H9 (cell line): Measurements from ENCODE around the gene ATP13A2. TPM values are rescaled to one million over a fixed set of nuclear protein-coding genes. Genes with fewer than 3 reads are reported as not detected.
A peak's percentile ranks its signal among the peaks of the same experiment; 100 is the strongest.

ENCODE experiments used
- DNase-seq: peaks from one replicate; pipeline ENCODE4 v3.0.0-alpha.2; 2017
- H2AFZ ChIP-seq: one replicate; pipeline ENCODE4 v1.6.1; 2013; ENCODE audit warnings: mild to moderate bottlenecking, low read length, control low read depth, moderate library complexity
- H2AK5ac ChIP-seq: 2 replicates; pipeline ENCODE4 v1.6.1; 2013; ENCODE audit warnings: low read length, control low read depth, mixed read lengths; ENCODE audit not compliant: insufficient read length
- H2BK120ac ChIP-seq: one replicate; pipeline ENCODE4 v1.6.1; 2013; ENCODE audit warnings: low read depth, mild to moderate bottlenecking, low read length, control low read depth, inconsistent platforms; ENCODE audit not compliant: poor library complexity, severe bottlenecking
- H2BK12ac ChIP-seq: 2 replicates; pipeline ENCODE4 v1.6.1; 2013; ENCODE audit warnings: low read length, control low read depth, mixed read lengths, low read depth; ENCODE audit not compliant: insufficient read length
- H2BK15ac ChIP-seq: 2 replicates; pipeline ENCODE4 v1.6.1; 2013; ENCODE audit warnings: low read depth, low read length, control low read depth
- H2BK20ac ChIP-seq: one replicate; pipeline ENCODE4 v1.6.1; 2013; ENCODE audit warnings: low read depth, mild to moderate bottlenecking, low read length, control low read depth, inconsistent platforms; ENCODE audit not compliant: poor library complexity, severe bottlenecking
- H2BK5ac ChIP-seq: 2 replicates; pipeline ENCODE4 v1.6.1; 2013; ENCODE audit warnings: low read length, control low read depth, mixed read lengths; ENCODE audit not compliant: insufficient read length
- H3K14ac ChIP-seq: 2 replicates; pipeline ENCODE4 v1.6.1; 2013; ENCODE audit warnings: low read length, control low read depth; ENCODE audit not compliant: insufficient read depth
- H3K18ac ChIP-seq: 2 replicates; pipeline ENCODE4 v1.6.1; 2013; ENCODE audit warnings: low read depth, mild to moderate bottlenecking, mixed read lengths, low read length, control low read depth; ENCODE audit not compliant: insufficient read length
- H3K23ac ChIP-seq: 2 replicates; pipeline ENCODE4 v1.6.1; 2013; ENCODE audit warnings: low read length, control low read depth, mixed read lengths, low read depth; ENCODE audit not compliant: insufficient read length
- H3K23me2 ChIP-seq: 2 replicates; pipeline ENCODE4 v1.6.1; 2013; ENCODE audit warnings: low read depth, mild to moderate bottlenecking, mixed read lengths, low read length, control low read depth; ENCODE audit not compliant: insufficient read length, poor library complexity, severe bottlenecking
- H3K27ac ChIP-seq: 2 replicates; pipeline ENCODE4 v1.5.1; 2013; ENCODE audit warnings: low read length, control low read depth, mixed read lengths, low read depth; ENCODE audit not compliant: insufficient read length
- H3K27me3 ChIP-seq: 2 replicates; pipeline ENCODE4 v1.6.1; 2013; ENCODE audit warnings: low read length, control low read depth, inconsistent platforms; ENCODE audit not compliant: insufficient read depth
- H3K4ac ChIP-seq: 2 replicates; pipeline ENCODE4 v1.6.1; 2013; ENCODE audit warnings: low read depth, mild to moderate bottlenecking, control low read depth, inconsistent platforms, low read length, moderate library complexity
- H3K4me1 ChIP-seq: 2 replicates; pipeline ENCODE4 v1.6.1; 2013; ENCODE audit warnings: low read length, control low read depth, inconsistent platforms; ENCODE audit not compliant: insufficient read depth
- H3K4me2 ChIP-seq: 2 replicates; pipeline ENCODE4 v1.6.1; 2013; ENCODE audit warnings: low read length, control low read depth, mixed read lengths; ENCODE audit not compliant: insufficient read length, insufficient read depth
- H3K56ac ChIP-seq: 2 replicates; pipeline ENCODE4 v1.6.1; 2013; ENCODE audit warnings: low read depth, mild to moderate bottlenecking, mixed read lengths, low read length, control low read depth; ENCODE audit not compliant: insufficient read length
- H3K79me1 ChIP-seq: 2 replicates; pipeline ENCODE4 v1.6.1; 2013; ENCODE audit warnings: low read depth, mild to moderate bottlenecking, moderate library complexity, low read length, control low read depth, inconsistent platforms; ENCODE audit not compliant: insufficient read depth, poor library complexity, severe bottlenecking
- H3K79me2 ChIP-seq: 2 replicates; pipeline ENCODE4 v1.6.1; 2013; ENCODE audit warnings: low read length, control low read depth, inconsistent platforms; ENCODE audit not compliant: insufficient read depth
- H3K9ac ChIP-seq: 2 replicates; pipeline ENCODE4 v1.6.1; 2013; ENCODE audit warnings: low read length, control low read depth, mixed read lengths; ENCODE audit not compliant: insufficient read length; ENCODE audit errors: extremely low read depth
- H3K9me3 ChIP-seq: one replicate; pipeline ENCODE4 v1.6.1; 2013; ENCODE audit warnings: low read depth, low read length, inconsistent platforms; ENCODE audit not compliant: control insufficient read depth
- H3T11ph ChIP-seq: one replicate; pipeline ENCODE4 v1.6.1; 2013; ENCODE audit warnings: mild to moderate bottlenecking, low read length, control low read depth, inconsistent platforms
- H4K20me1 ChIP-seq: one replicate; pipeline ENCODE4 v1.6.1; 2013; ENCODE audit not compliant: control insufficient read depth, insufficient read length, insufficient read depth
- H4K5ac ChIP-seq: 2 replicates; pipeline ENCODE4 v1.6.1; 2013; ENCODE audit warnings: low read depth, mild to moderate bottlenecking, mixed read lengths, low read length, control low read depth; ENCODE audit not compliant: insufficient read length
- H4K8ac ChIP-seq: replicated peaks from 2 replicates; pipeline ENCODE4 v1.6.1; 2013; ENCODE audit warnings: low read length, control low read depth, mixed read lengths, low read depth; ENCODE audit not compliant: insufficient read length
- H4K91ac ChIP-seq: 2 replicates; pipeline ENCODE4 v1.6.1; 2013; ENCODE audit warnings: low read depth, mild to moderate bottlenecking, moderate library complexity, mixed read lengths, low read length, control low read depth; ENCODE audit not compliant: insufficient read length
- H3K27ac Mint-ChIP-seq, 3 experiments: 2 replicates in 2 of 3; 3 replicates in 1 of 3; pipeline ENCODE4 v1.8.0; 2020 to 2021; ENCODE audit warnings: mixed read lengths in 3 of 3, mild to moderate bottlenecking in 1 of 3, moderate library complexity in 1 of 3
- H3K27me3 Mint-ChIP-seq: 2 replicates; pipeline ENCODE4 v1.8.0; 2021; ENCODE audit warnings: low read depth, mild to moderate bottlenecking, moderate library complexity, mixed read lengths
- H3K36me3 Mint-ChIP-seq, 3 experiments: 2 replicates in 2 of 3; 3 replicates in 1 of 3; pipeline ENCODE4 v1.8.0; 2020 to 2021; ENCODE audit warnings: low read depth in 3 of 3, mixed read lengths in 3 of 3; ENCODE audit not compliant: insufficient read depth in 1 of 3
- H3K4me1 Mint-ChIP-seq, 2 experiments: 2 replicates each; pipeline ENCODE4 v1.8.0; 2020; ENCODE audit warnings: mixed read lengths in 2 of 2
- H3K4me3 Mint-ChIP-seq, 2 experiments: 2 replicates in 1 of 2; 3 replicates in 1 of 2; pipeline ENCODE4 v1.8.0; 2020 to 2021; ENCODE audit warnings: mild to moderate bottlenecking in 2 of 2, mixed read lengths in 2 of 2, moderate library complexity in 1 of 2
- H3K9me3 Mint-ChIP-seq, 2 experiments: 2 replicates in 1 of 2; 3 replicates in 1 of 2; pipeline ENCODE4 v1.8.0; 2020; ENCODE audit warnings: mild to moderate bottlenecking in 2 of 2, mixed read lengths in 2 of 2, moderate library complexity in 1 of 2
- CTCF ChIP-seq: fragments of 200-600 bp; sonication (generic); conservative IDR thresholded peaks from 3 replicates; pipeline ENCODE4 v1.8.0; 2021; ENCODE audit warnings: antibody characterized with exemption, mild to moderate bottlenecking
- WGBS: extraction: QIAGEN DNeasy Blood & Tissue Kit; methylation state at CpG from one replicate; pipeline ENCODE4 v1.1.7; 2013; ENCODE audit warnings: missing lambda C conversion rate, low lambda C conversion rate, mixed read lengths; ENCODE audit not compliant: insufficient read length; ENCODE audit errors: extremely low coverage; 5-methylcytosine and 5-hydroxymethylcytosine counted together
- total RNA-seq: library from RNA; stranded (reverse); gene quantifications from 2 replicates; pipeline ENCODE4 v1.2.1, GENCODE V29; 2021

Gene ATP13A2
- total RNA-seq, 1 experiment from 2014 or later, result 53.6 TPM

- no CpG with 5 or more reads among the region's 1 CpG for WGBS
- no peak overlapping the region for H3K4me2 ChIP-seq
- Mint-ChIP-seq H3K27me3 (no peaks in the 10 kb centered on the region), H3K4me3 (no peak overlapping the region), H3K4me1 (peaks cover 27 to 29% of the 10 kb centered on the region in 2 experiments), H3K9me3 (no peaks in the 10 kb centered on the region), H3K27ac (peak overlapping the region in 1 of 3 experiments; percentile 85; a peak in 2 of 7 replicates), H3K36me3 (peaks cover 22 to 60% (median 55%) of the 10 kb centered on the region in 3 experiments; a peak in 6 of 7 replicates)
- no peaks in the 10 kb centered on the region for H3K23me2 ChIP-seq
- H2AK5ac ChIP-seq, result no peak overlapping the region
- DNase-seq, result no peak
- no peak overlapping the region for H3K27ac ChIP-seq
- no peak overlapping the region for H2BK5ac ChIP-seq
- H4K5ac ChIP-seq, result no peak overlapping the region
- H3K4ac ChIP-seq, result no peak overlapping the region
- H2BK120ac ChIP-seq, result no peak overlapping the region
- H3T11ph ChIP-seq, result no peak overlapping the region
- no peak for TF ChIP-seq CTCF
- H3K27me3 ChIP-seq, result no peaks in the 10 kb centered on the region
- H3K23ac ChIP-seq, result no peak overlapping the region
- H2BK20ac ChIP-seq, result no peak overlapping the region
- no peak overlapping the region for H3K14ac ChIP-seq
- no peak overlapping the region for H3K18ac ChIP-seq
- no peak overlapping the region for H2AFZ ChIP-seq
- no peaks in the 10 kb centered on the region for H3K79me2 ChIP-seq
- no peak overlapping the region for H3K9ac ChIP-seq
- H2BK12ac ChIP-seq, result no peak overlapping the region
- H3K9me3 ChIP-seq, result no peaks in the 10 kb centered on the region
- H3K79me1 ChIP-seq, result no peaks in the 10 kb centered on the region
- H4K8ac ChIP-seq, result no peak overlapping the region
- H3K56ac ChIP-seq, result no peak overlapping the region
- H4K91ac ChIP-seq, result no peak overlapping the region
- H4K20me1 ChIP-seq, result no peaks in the 10 kb centered on the region
- H3K4me1 ChIP-seq, result peaks cover 8% of the 10 kb centered on the region; the same call in 1 of the 2 replicates
- H2BK15ac ChIP-seq, result no peak overlapping the region
Observed at GRCh38 chr1:17018849-17019248, 7.1 kb upstream of the ATP13A2 start.
